GDM1 (cell line): Measurements from ENCODE around the gene LENG8.
"Not testable (repeated sequence)": the region's sequence is repeated elsewhere in the genome, so short reads cannot be mapped to it uniquely, and the experiment has no call there.

Source experiments
- DNase-seq: peaks from one replicate; lab custom pipeline; 2025; lab: John Stamatoyannopoulos, UW

The LENG8 gene

DNA sequence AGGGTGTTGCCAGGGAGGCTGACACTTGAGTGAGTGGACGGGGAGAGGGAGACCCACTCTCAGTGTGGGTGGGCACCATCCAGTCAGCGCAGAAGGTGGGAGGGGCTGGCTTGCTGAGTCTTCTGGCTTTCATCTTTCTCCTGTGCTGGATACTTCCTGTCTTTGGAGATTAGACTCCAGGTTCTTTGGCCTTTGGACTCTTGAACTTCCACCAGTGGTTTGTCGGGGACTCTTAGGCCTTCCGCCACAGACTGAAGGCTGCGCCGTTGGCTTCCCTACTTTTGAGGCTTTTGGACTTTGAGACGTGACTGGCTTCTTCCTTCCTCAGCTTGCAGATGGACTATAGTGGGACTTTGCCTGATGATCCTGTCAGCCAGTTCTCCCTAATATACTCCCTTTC, 4.3 kb upstream of the LENG8 start:
- DNase-seq = no peak

DNA sequence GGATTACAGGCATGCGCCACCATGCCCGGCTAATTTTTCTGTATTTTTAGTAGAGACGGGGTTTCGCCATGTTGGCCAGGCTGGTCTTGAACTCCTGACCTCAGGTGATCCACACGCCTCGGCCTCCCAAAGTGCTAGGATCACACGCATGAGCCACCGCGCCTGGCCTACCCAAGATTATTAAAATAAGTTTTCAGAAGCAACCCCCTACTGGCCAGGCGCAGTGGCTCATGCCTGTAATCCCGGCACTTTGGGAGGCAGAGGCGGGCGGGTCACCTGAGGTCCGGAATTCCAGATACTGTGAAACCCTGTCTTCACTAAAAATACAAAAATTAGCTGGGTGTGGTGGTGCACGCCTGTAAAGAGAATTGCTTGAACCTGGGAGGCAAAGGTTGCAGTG, 2.6 kb upstream of the LENG8 start:
- not testable (repeated sequence) for DNase-seq

- DNase-seq = peak; percentile 30
Observed at GRCh38 chr19:54448040-54448773, 792 bp upstream of the LENG8 start.

DNA sequence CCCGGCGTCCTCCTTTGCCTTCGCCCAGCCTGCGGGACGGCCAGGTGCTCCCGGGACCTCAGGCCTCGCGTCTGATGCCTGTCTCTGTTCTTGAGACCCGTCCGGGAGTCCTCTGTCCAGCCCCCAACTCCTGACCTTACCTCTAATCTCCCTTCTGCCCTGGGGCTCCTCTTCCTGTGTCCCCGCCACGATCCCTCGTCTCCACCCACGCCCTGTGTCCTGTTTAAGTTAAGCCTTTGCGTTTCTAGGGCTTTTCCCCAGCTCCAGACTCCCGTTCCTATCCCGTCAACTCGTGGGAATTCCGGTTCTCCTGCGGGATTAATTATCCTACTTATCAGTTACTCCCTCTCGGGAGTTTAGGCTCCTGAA, 686 bp downstream of the LENG8 start:
- DNase-seq = no peak

- DNase-seq = no peak
Observed at GRCh38 chr19:54451331-54451871, 2.4 kb downstream of the LENG8 start.

DNA sequence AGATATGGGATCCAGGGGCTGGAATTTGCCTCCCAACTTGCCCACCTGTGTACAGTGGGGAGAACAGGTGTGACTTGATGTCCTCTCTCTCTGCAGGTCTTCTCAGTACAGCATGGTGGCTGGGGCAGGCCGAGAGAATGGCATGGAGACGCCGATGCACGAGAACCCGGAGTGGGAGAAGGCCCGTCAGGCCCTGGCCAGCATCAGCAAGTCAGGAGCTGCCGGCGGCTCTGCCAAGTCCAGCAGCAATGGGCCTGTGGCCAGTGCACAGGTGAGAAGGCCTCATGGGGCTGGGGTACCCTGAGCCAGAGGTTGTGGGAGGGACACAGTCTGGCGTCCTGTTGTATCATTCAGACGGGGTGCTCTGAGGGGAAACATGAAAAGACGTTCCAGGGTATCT, 3.0 kb downstream of the LENG8 start:
- DNase-seq = no peak

GRCh38 chr19:54452626-54453025, 3.6 kb downstream of the LENG8 start:
- no peak for DNase-seq

- no peak for DNase-seq
Observed at GRCh38 chr19:54453921-54454780, 5.2 kb downstream of the LENG8 start.

DNA sequence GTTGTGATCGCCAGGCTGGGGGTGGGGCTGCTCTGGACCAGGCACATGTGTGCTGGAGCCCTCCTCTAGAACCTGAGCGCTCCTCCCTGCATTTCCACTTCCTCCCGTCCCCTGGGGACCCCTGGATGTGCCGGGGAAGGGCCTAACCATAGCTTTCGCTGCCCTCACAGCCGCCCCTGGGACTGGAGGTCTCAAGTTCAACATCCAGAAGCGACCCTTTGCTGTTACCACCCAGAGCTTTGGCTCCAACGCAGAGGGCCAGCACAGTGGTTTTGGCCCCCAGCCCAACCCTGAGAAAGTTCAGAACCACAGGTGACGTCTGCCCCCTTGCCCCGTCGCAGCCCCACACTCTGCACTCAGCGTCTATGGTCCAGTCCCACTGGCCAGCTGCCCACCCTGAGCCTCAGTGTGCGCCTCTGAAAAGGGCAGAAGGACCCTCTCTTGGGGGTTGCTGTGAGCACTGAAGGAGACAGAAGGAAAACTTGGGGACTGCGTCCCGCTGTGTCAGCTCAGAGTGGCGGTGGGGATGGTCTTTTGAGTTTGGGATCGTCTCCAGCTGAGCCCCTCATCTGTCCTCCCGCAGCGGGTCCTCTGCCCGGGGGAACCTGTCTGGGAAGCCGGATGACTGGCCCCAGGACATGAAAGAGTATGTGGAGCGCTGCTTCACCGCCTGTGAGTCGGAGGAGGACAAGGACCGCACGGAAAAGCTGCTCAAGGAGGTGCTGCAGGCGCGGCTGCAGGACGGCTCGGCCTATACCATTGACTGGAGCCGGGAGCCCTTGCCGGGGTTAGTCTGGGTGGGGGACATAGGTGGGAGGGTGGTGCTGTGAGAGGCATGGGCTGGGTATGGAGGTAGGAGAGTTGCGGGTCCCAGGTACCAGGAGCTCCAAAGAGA, 6.0 kb downstream of the LENG8 start:
- no peak for DNase-seq

- no peak for DNase-seq
Observed at GRCh38 chr19:54455786-54456422, 6.9 kb downstream of the LENG8 start.

- no peak for DNase-seq
Observed at GRCh38 chr19:54456423-54457373, 7.7 kb downstream of the LENG8 start.

DNA sequence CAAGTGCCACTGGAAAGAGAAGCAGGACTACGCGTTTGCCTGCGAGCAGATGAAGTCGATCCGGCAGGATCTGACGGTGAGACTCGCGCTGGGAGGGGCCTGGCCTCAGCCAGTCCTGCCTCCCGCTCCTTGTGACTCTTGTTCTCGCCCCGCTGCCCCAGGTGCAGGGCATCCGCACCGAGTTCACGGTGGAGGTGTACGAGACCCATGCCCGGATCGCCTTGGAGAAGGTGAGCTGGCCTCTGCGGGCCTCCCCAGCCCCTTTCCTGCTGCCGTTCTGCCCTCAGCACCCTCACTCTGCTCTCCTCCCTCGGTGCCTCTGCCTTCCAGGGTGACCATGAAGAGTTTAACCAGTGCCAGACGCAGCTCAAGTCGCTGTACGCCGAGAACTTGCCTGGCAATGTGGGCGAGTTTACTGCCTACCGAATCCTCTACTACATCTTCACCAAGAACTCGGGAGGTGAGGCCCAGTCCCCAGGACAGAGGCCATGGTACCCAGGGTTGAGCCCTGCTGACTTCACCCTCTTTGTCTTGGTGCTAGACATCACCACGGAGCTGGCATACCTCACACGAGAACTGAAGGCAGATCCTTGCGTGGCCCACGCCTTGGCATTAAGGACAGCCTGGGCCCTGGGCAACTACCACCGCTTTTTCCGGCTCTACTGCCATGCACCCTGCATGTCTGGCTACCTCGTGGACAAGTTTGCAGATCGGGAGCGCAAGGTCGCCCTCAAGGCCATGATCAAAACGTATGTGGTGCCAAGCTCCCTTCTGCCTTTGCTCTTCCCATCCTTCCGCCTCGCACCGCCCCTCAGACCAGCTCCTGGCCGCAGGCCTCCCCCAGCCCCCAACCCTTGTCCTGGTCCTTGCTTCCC, 9.0 kb downstream of the LENG8 start:
- DNase-seq = no peak

- DNase-seq = no peak
Observed at GRCh38 chr19:54458648-54459281, 9.8 kb downstream of the LENG8 start.

DNA sequence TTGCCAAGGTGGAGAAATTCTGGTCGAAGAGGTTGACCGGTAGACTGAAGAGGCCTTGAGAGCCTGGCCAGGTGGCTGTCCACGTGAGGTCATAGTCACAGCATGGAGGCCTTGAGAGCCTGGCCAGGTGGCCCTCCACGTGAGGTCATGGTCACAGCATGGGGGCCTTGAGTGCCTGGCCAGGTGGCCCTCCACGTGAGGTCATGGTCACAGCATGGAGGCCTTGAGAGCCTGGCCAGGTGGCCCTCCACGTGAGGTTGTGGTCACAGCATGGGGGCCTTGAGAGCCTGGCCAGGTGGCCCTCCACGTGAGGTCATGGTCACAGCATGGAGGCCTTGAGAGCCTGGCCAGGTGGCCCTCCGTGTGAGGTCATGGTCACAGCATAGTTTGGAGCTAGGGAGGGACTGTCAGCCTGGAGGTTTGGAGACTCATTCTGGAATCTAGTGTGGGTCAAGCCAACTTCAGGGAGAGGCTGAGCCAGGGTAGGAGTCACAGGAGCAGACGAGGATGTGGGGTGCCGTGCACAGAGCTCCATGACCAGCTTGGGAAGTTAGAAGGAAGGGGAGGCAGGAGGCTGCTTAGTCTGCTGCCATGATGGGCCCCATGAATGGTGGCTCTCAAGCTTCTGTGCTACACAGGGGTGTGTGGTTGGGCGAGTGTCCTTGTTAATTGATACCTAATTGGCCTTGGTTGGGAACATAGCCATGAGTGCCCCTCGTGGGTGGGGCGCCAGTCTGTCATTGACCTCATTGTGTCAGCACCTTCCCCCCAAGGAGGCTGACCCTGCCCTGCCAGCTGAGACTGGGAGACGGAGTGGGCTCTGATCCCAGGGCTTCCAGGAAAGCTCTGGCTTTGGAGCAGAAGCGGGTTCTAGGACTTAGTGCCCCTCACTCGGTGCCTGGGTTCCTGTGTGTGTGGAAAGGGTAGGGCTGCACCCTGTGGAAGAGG, 10.6 kb downstream of the LENG8 start:
- DNase-seq = no peak

DNA sequence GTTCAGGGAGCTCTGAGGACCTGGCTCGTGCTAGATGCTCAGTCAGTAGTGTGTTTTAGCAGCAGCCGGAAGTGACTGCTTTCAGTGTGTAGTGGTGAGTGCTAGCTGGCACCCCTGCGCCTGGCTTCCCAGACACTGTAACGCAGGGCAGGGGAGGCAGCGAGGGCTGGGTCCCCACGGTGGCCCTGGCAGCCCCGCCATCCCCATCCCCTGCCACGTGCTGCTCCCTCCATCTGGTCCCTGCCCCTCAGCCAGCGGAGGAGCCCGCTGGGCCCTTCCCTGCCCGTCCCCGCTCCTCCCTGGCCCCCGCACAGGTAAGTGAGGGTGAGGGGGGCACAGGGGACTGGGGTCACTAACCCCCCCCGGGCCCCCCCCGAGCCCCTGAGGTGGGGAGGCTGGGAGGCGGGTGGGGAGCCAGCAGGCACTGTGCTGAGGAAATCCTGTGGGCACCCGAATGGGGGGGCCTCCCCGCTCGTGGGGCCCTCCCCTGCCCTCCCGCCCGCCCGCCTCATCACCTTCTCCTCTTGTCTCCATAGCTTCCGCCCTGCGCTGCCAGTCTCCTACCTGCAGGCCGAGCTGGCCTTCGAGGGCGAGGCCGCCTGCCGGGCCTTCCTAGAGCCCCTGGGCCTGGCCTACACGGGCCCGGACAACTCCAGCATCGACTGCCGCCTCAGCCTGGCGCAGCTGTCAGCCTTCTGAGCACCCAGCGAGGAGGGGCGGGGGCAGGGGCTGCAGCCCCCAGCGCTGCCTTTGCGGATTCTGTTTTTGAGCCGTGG, 11.4 kb downstream of the LENG8 start:
- no peak for DNase-seq

DNA sequence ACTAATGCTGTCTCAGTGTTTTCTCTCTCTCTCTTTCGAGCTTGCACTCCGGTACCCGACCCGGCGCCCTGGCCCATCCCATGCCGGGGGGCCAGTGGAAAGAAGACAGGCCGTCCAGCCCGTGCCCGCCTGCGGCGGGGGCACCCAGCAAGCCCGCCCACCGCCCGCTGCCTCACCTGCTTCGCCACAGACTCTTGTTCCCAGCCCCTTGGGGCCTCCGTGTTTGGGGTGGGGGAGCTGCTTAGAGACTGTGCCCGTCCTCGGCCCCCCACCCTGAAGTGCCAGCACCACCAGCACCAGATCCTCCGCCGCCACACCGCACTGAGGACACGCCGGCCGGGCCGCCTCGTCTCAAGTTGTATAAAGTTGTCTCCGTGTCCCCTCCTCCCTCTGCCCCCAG, 12.2 kb downstream of the LENG8 start:
- no peak for DNase-seq

GRCh38 chr19:54461613-54462012, 12.6 kb downstream of the LENG8 start:
- DNase-seq = no peak
